ENCODE data around the gene ZNF714.

The ZNF714 gene

DNA sequence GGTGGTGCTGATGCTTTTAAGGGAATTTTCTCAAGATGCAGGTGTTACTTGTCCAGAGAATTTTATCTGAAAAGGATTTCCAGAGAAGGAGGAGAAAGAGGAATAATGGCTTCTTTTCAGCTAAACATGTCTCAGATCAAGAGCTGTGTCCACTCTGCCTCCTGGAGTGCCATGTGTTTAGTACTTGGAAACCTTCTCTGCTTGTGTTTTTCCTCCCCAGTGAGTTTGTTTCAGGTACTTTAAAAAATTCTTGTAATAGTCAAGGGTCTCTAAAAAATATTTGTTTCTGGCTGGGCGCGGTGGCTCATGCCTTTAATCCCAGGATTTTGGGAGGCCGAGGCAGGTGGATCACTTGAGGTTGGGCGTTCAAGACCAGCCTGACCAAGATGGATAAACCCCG, 82.5 kb downstream of the ZNF714 start:
- Histone ChIP-seq H3K4me1 (ENCODE audit: insufficient read depth, low read length) (no peaks in the 10 kb centered on the region), H3K4me3 (ENCODE audit: low read length) (no peak overlapping the region), H3K27ac (ENCODE audit: low read length) (no peak overlapping the region), H3K36me3 (ENCODE audit: insufficient read depth, low read depth, low read length) (peaks cover 79% of the 10 kb centered on the region), H3K27me3 (ENCODE audit: insufficient read depth, low read length) (no peaks in the 10 kb centered on the region), H3K9me3 (ENCODE audit: insufficient read depth, low read depth, low read length) (no peaks in the 10 kb centered on the region), H3K9ac (ENCODE audit: low read depth, low read length) (no peak overlapping the region)

- Histone ChIP-seq H3K4me3 (ENCODE audit: low read length) (no peak overlapping the region), H3K9ac (ENCODE audit: low read depth, low read length) (no peak overlapping the region), H3K9me3 (ENCODE audit: insufficient read depth, low read depth, low read length) (no peaks in the 10 kb centered on the region), H3K36me3 (ENCODE audit: insufficient read depth, low read depth, low read length) (peaks cover 82% of the 10 kb centered on the region), H3K4me1 (ENCODE audit: insufficient read depth, low read length) (no peaks in the 10 kb centered on the region), H3K27me3 (ENCODE audit: insufficient read depth, low read length) (no peaks in the 10 kb centered on the region), H3K27ac (ENCODE audit: low read length) (no peak overlapping the region)
Observed at GRCh38 chr19:21166436-21166835, 84.4 kb downstream of the ZNF714 start.
